Smooth muscle cell (in vitro differentiated cells): Measurements from ENCODE around the gene GRM8. TPM values are rescaled to one million over a fixed set of nuclear protein-coding genes. Genes with fewer than 3 reads are reported as not detected.

Source experiments
- DNase-seq: peaks from one replicate; lab custom pipeline; 2025; ENCODE audit not compliant: unreplicated experiment; lab: John Stamatoyannopoulos, UW
- H2AFZ ChIP-seq: fragments of 200-600 bp; sonication (generic); 2 replicates; pipeline ENCODE4 v1.6.0; 2016; ENCODE audit warnings: antibody characterized with exemption, low read depth, mild to moderate bottlenecking
- H3F3A ChIP-seq: fragments of 200-600 bp; sonication (generic); 2 replicates; pipeline ENCODE4 v1.6.0; 2017; ENCODE audit warnings: antibody characterized with exemption, low read depth
- H3K27ac ChIP-seq: fragments of 200-600 bp; sonication (generic); 2 replicates; pipeline ENCODE4 v1.5.1; 2016; ENCODE audit warnings: low read depth, mild to moderate bottlenecking
- H3K27me3 ChIP-seq: fragments of 200-600 bp; sonication (generic); 2 replicates; pipeline ENCODE4 v1.6.1; 2016; ENCODE audit warnings: low read depth, mild to moderate bottlenecking
- H3K36me3 ChIP-seq: fragments of 200-600 bp; sonication (generic); 2 replicates; pipeline ENCODE4 v1.5.1; 2016; ENCODE audit warnings: low read depth
- H3K4me1 ChIP-seq: fragments of 200-600 bp; sonication (generic); 2 replicates; pipeline ENCODE4 v1.5.1; 2016; ENCODE audit warnings: low read depth
- H3K4me2 ChIP-seq: fragments of 200-600 bp; sonication (generic); 2 replicates; pipeline ENCODE4 v1.6.0; 2016; ENCODE audit warnings: mild to moderate bottlenecking
- H3K4me3 ChIP-seq: fragments of 200-600 bp; sonication (generic); 2 replicates; pipeline ENCODE4 v1.5.1; 2016; ENCODE audit warnings: mild to moderate bottlenecking
- H3K79me2 ChIP-seq: fragments of 200-600 bp; sonication (generic); 2 replicates; pipeline ENCODE4 v1.6.0; 2016; ENCODE audit warnings: low read depth, mild to moderate bottlenecking
- H3K9ac ChIP-seq: fragments of 200-600 bp; sonication (generic); 2 replicates; pipeline ENCODE4 v1.6.0; 2016; ENCODE audit warnings: low read depth
- H3K9me3 ChIP-seq: fragments of 200-600 bp; sonication (generic); replicated peaks from 2 replicates; pipeline ENCODE4 v1.5.1; 2016; ENCODE audit warnings: low read depth
- H4K20me1 ChIP-seq: fragments of 200-600 bp; sonication (generic); 2 replicates; pipeline ENCODE4 v1.6.0; 2016; ENCODE audit warnings: low read depth
- WGBS: methylation state at CpG from one replicate; pipeline ENCODE4 v1.1.7; 2016; ENCODE audit warnings: low lambda C conversion rate; 5-methylcytosine and 5-hydroxymethylcytosine counted together
- polyA plus RNA-seq: library from polyadenylated mRNA; unstranded; fragments of >200 nt; fragmentation: Nextera tagmentation; extraction: Ambion mirVana; gene quantifications from 2 replicates; pipeline ENCODE4 v1.2.1, GENCODE V29; 2016
- total RNA-seq: library from RNA; depleted of rRNA; stranded (reverse); fragments of >200 nt; gene quantifications from 2 replicates; pipeline ENCODE4 v1.2.3, GENCODE V29; 2014
- TF ChIP-seq, protein P1 (sequence below): fragments of 200-600 bp; sonication (generic); IDR thresholded peaks from 2 replicates; pipeline ENCODE4 v1.5.1; 2017; ENCODE audit warnings: borderline replicate concordance, mild to moderate bottlenecking, antibody characterized with exemption; ENCODE audit not compliant: insufficient read depth, poor library complexity, severe bottlenecking

Gene GRM8
- total and polyA plus RNA-seq, 2 experiments from 2014 or later, result 9.8 to 20.5 TPM

DNA sequence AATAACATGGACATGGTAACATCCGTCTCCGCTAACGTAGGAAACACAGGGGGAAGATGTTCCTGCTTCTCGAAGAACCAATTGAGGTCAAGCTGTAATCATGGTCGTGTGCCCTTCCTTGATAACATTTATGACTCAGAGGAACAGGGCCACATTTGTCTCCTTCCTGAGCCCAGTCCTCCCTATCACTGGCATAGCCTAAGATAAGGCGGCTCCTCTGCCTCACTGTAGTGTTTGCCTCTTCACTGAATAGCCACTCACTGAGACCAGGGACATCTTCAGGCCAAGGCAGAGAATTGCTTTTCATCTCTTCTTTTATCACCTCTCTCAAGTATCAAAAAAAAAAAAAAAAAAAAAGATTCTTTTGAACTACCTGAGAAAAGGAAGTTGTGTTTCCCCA is 5.4 kb upstream of the GRM8 start:
- no peaks in the 10 kb centered on the region for H3K36me3 ChIP-seq
- no peak for DNase-seq
- no peak overlapping the region for H2AFZ ChIP-seq
- H3F3A ChIP-seq, result no peaks in the 10 kb centered on the region
- H3K79me2 ChIP-seq, result no peaks in the 10 kb centered on the region
- H3K9ac ChIP-seq, result no peak overlapping the region
- TF ChIP-seq, protein P1, sequence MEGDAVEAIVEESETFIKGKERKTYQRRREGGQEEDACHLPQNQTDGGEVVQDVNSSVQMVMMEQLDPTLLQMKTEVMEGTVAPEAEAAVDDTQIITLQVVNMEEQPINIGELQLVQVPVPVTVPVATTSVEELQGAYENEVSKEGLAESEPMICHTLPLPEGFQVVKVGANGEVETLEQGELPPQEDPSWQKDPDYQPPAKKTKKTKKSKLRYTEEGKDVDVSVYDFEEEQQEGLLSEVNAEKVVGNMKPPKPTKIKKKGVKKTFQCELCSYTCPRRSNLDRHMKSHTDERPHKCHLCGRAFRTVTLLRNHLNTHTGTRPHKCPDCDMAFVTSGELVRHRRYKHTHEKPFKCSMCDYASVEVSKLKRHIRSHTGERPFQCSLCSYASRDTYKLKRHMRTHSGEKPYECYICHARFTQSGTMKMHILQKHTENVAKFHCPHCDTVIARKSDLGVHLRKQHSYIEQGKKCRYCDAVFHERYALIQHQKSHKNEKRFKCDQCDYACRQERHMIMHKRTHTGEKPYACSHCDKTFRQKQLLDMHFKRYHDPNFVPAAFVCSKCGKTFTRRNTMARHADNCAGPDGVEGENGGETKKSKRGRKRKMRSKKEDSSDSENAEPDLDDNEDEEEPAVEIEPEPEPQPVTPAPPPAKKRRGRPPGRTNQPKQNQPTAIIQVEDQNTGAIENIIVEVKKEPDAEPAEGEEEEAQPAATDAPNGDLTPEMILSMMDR, result no peak
- WGBS, result 36% methylated on average over 6 of the region's 6 CpGs
- no peak overlapping the region for H3K27ac ChIP-seq
- peaks cover 71% of the 10 kb centered on the region for H3K27me3 ChIP-seq
- H4K20me1 ChIP-seq, result no peaks in the 10 kb centered on the region
- H3K4me2 ChIP-seq, result no peak overlapping the region
- no peak overlapping the region for H3K4me3 ChIP-seq
- no peaks in the 10 kb centered on the region for H3K4me1 ChIP-seq
- H3K9me3 ChIP-seq, result no peaks in the 10 kb centered on the region

DNA sequence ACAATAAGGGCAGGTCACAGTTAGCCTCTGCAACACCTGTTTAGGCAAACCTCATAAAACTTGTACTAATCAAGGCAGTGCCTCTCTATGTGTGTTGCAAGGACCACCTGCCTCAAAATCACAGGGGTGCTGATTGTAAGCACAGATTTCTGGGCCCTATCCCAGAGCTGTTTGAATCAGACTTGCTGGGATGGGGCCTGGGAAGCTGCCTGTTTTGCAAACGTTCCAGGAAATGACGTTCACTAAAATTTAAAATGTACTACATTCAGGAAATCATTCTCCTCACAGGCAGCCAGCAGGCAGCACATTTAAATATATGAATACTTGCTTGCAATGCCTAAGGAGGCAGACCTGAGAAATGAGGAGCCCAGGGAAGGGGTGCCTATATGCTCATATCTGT is 4.3 kb upstream of the GRM8 start:
- WGBS, result 67% methylated on average over 2 of the region's 2 CpGs
- no peak overlapping the region for H3K4me2 ChIP-seq
- DNase-seq, result no peak

DNA sequence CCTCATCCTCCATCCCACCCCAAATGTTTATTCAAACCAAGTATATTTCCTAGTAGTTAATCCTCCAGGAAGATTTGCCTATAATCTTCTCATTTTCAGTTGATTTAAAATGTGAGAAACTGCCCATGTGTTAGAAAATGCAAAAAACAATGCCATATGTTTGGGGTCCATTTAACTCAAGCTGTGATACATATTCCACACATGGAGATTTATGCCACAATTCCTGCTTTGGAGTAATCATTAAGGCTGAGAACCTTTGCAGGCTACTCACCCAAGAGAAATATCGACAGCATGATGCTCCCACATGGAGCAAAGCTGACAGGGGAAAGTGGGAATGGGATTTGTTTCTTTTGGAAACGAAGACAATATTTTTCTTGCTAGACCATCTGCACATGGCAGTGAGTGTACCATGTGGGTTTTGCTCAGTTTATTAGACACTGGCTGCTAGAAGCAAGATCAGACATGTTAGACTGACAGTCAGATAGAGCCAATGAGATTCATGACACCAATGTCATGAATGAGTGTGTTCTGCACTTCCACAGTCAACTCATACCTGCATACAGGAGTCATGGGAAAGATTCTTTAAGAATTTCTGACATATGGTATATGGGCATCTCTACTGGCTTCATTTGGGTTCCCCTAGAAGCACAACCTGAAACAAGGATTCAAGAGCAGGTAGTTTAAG is 3.4 kb upstream of the GRM8 start:
- whole genome bisulfite sequencing, result 89% methylated on average over 2 of the region's 2 CpGs
- TF ChIP-seq, protein P1, result no peak
- H3K4me1 ChIP-seq, result peaks cover 4% of the 10 kb centered on the region
- H3K4me2 ChIP-seq, result no peak overlapping the region
- no peak overlapping the region for H3K9ac ChIP-seq
- no peaks in the 10 kb centered on the region for H3F3A ChIP-seq
- no peaks in the 10 kb centered on the region for H3K9me3 ChIP-seq
- H3K79me2 ChIP-seq, result no peaks in the 10 kb centered on the region
- no peaks in the 10 kb centered on the region for H3K36me3 ChIP-seq
- H3K4me3 ChIP-seq, result no peak overlapping the region
- no peak overlapping the region for H2AFZ ChIP-seq
- H3K27ac ChIP-seq, result no peak overlapping the region
- no peaks in the 10 kb centered on the region for H4K20me1 ChIP-seq
- no peak for DNase-seq
- peaks cover 68% of the 10 kb centered on the region for H3K27me3 ChIP-seq

More for the DNA sequence above, 4.3 kb upstream of the GRM8 start:
- H2AFZ ChIP-seq, result no peak overlapping the region
- peaks cover 4% of the 10 kb centered on the region for H3K4me1 ChIP-seq
- TF ChIP-seq, protein P1, result no peak
- no peak overlapping the region for H3K4me3 ChIP-seq
- no peak overlapping the region for H3K27ac ChIP-seq
- no peaks in the 10 kb centered on the region for H3K36me3 ChIP-seq
- no peak overlapping the region for H3K9ac ChIP-seq
- peaks cover 68% of the 10 kb centered on the region for H3K27me3 ChIP-seq
- no peaks in the 10 kb centered on the region for H3K9me3 ChIP-seq
- no peaks in the 10 kb centered on the region for H3F3A ChIP-seq
- H4K20me1 ChIP-seq, result no peaks in the 10 kb centered on the region
- no peaks in the 10 kb centered on the region for H3K79me2 ChIP-seq

DNA sequence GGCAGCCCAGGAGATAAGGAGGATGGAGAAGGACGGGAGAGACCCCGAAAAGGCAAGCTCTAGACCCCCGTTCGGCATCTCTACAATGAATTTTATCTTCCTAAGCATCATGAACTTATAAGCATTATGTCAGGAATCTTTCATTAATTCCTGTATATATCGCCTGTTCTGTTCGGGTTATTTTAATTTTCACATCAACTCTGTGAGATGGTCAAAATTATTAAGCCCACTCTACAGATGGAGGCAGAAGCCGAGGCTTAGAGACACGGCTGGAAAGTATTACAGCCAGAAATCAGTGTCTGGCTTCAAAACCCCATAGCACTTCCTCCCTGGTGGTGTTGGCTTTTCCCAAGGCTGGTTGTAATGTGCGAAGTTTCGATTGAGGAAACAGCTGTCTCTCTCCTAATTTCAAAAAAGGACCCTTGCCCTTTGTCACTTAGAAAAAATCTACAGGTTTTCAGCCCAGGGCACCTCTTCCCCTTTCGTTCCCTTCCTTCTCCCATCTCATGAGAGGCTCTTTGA is 1.5 kb upstream of the GRM8 start:
- Histone ChIP-seq H2AFZ (no peak overlapping the region), H3K27me3 (peaks cover 75% of the 10 kb centered on the region), H3K9ac (no peak overlapping the region)

More for the DNA sequence above, 1.5 kb upstream of the GRM8 start:
- Histone ChIP-seq H3K27ac (no peak overlapping the region), H3K36me3 (no peaks in the 10 kb centered on the region), H4K20me1 (no peaks in the 10 kb centered on the region), H3K79me2 (no peaks in the 10 kb centered on the region), H3F3A (no peaks in the 10 kb centered on the region), H3K9me3 (no peaks in the 10 kb centered on the region), H3K4me1 (peaks cover 4% of the 10 kb centered on the region), H3K4me2 (peak overlapping the region; percentile 88), H3K4me3 (peak overlapping the region; percentile 71)
- WGBS, result 41% methylated on average over 11 of the region's 11 CpGs
- TF ChIP-seq, protein P1, result no peak
- DNase-seq, result no peak
